Memory B cell (primary cell): ENCODE data around the gene HS3ST3B1.

Experiments
- ATAC-seq: fragments of 150-1000 bp; cut with Tn5 transposase; 2 replicates; pipeline ENCODE4 v1.10.0; 2021; ENCODE audit warnings: low read depth, mild to moderate bottlenecking, moderate library complexity
- DNase-seq, 2 donors: peaks; one replicate each; pipeline ENCODE4 v3.0.0; 2022; ENCODE audit warnings: low spot score in 2 of 2
- H3K27ac Mint-ChIP-seq: one replicate; pipeline ENCODE4 v1.8.0; 2022; ENCODE audit warnings: mild to moderate bottlenecking, moderate library complexity, mixed read lengths
- H3K27me3 Mint-ChIP-seq: one replicate; pipeline ENCODE4 v1.8.0; 2022; ENCODE audit warnings: mixed read lengths
- H3K36me3 Mint-ChIP-seq: one replicate; pipeline ENCODE4 v1.8.0; 2022; ENCODE audit warnings: mild to moderate bottlenecking, mixed read lengths
- H3K4me1 Mint-ChIP-seq: one replicate; pipeline ENCODE4 v1.8.0; 2022; ENCODE audit warnings: mixed read lengths
- H3K4me3 Mint-ChIP-seq: one replicate; pipeline ENCODE4 v1.8.0; 2022; ENCODE audit warnings: mild to moderate bottlenecking, moderate library complexity, mixed read lengths
- H3K9me3 Mint-ChIP-seq: one replicate; pipeline ENCODE4 v1.8.0; 2022; ENCODE audit warnings: mixed read lengths

The HS3ST3B1 gene

GRCh38 chr17:14361945-14362508 is 61.1 kb downstream of the HS3ST3B1 start:
- Mint-ChIP-seq H3K9me3 (no peaks in the 10 kb centered on the region), H3K27me3 (no peaks in the 10 kb centered on the region), H3K4me3 (no peak overlapping the region), H3K4me1 (peaks cover 21% of the 10 kb centered on the region), H3K36me3 (no peaks in the 10 kb centered on the region), H3K27ac (no peak overlapping the region)
- DNase-seq: no peak
- ATAC-seq: no peak

DNA sequence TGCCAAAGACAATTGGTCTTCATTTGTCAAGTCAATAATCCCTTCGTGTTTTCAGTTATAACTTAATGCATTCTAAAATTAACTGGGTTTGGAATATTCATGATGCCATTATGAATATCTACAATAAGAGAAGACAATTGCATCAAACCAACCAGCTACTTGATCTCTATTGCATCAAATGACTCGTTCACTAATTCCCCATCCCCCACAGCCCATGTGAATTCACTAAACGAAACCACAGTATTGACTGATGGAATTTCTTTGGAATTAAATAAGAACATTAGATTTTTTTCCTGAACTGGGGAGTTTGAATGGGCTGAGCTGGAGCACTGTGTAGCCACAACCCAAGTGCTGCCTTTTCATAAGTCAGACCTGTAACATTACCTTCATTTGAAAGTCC is 65.3 kb downstream of the HS3ST3B1 start:
- no peak for DNase-seq
- H3K9me3 Mint-ChIP-seq: peaks cover 3% of the 10 kb centered on the region
- no peaks in the 10 kb centered on the region for H3K27me3 Mint-ChIP-seq
- peaks cover 4% of the 10 kb centered on the region for H3K4me1 Mint-ChIP-seq
- ATAC-seq: no peak
- H3K36me3 Mint-ChIP-seq: peaks cover 2% of the 10 kb centered on the region
- H3K27ac Mint-ChIP-seq: no peak overlapping the region
- no peak overlapping the region for H3K4me3 Mint-ChIP-seq

- Mint-ChIP-seq H3K27ac (no peak overlapping the region), H3K27me3 (peaks cover 6% of the 10 kb centered on the region), H3K4me3 (no peak overlapping the region), H3K4me1 (no peaks in the 10 kb centered on the region), H3K36me3 (peaks cover 2% of the 10 kb centered on the region), H3K9me3 (peaks cover 3% of the 10 kb centered on the region)
- no peak for ATAC-seq
- no peak for DNase-seq
These were observed 71.6 kb downstream of the HS3ST3B1 start for GRCh38 chr17:14372461-14372860.

- DNase-seq (no peak), ATAC-seq (no peak)
- Mint-ChIP-seq H3K9me3 (peaks cover under 1% of the 10 kb centered on the region), H3K36me3 (peaks cover 1% of the 10 kb centered on the region), H3K4me1 (no peaks in the 10 kb centered on the region), H3K4me3 (no peak overlapping the region), H3K27me3 (peaks cover 6% of the 10 kb centered on the region), H3K27ac (no peak overlapping the region)
These were observed 72.2 kb downstream of the HS3ST3B1 start for GRCh38 chr17:14372905-14373613.

GRCh38 chr17:14373614-14374259 is 72.9 kb downstream of the HS3ST3B1 start:
- DNase-seq (no peak), ATAC-seq (no peak)
- H3K4me1 Mint-ChIP-seq: no peaks in the 10 kb centered on the region
- H3K4me3 Mint-ChIP-seq: no peak overlapping the region
- H3K27me3 Mint-ChIP-seq: peaks cover 6% of the 10 kb centered on the region
- H3K36me3 Mint-ChIP-seq: no peaks in the 10 kb centered on the region
- no peaks in the 10 kb centered on the region for H3K9me3 Mint-ChIP-seq
- H3K27ac Mint-ChIP-seq: no peak overlapping the region

GRCh38 chr17:14374268-14374667 is 73.4 kb downstream of the HS3ST3B1 start:
- H3K36me3 Mint-ChIP-seq: no peaks in the 10 kb centered on the region
- ATAC-seq: no peak
- no peak overlapping the region for H3K4me3 Mint-ChIP-seq
- H3K9me3 Mint-ChIP-seq: no peaks in the 10 kb centered on the region
- H3K27ac Mint-ChIP-seq: no peak overlapping the region
- peaks cover 9% of the 10 kb centered on the region for H3K27me3 Mint-ChIP-seq
- H3K4me1 Mint-ChIP-seq: no peaks in the 10 kb centered on the region
- no peak for DNase-seq

GRCh38 chr17:14376666-14377065 is 75.8 kb downstream of the HS3ST3B1 start:
- Mint-ChIP-seq H3K9me3 (no peaks in the 10 kb centered on the region), H3K27ac (no peak overlapping the region), H3K27me3 (peaks cover 9% of the 10 kb centered on the region), H3K36me3 (no peaks in the 10 kb centered on the region), H3K4me1 (no peaks in the 10 kb centered on the region), H3K4me3 (no peak overlapping the region)
- no peak for DNase-seq
- no peak for ATAC-seq

DNA sequence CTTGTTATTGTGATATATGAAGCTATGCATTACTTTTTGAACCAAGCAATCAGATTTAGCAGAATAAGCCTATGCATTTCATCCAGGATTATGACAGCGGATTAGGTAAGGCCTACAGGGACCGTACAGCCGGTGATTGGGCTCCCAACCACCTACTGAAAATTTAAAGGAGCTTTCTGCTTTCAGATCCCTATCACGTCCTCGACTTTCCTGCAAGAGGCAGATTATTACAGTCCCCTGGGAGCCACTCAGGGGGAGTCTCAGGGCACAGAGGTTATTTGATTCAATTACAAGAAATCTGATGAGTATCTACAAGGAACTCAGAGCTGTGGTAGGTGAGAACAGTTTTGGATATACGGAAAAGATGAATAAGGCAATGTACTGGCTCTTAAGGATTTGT is 80.7 kb downstream of the HS3ST3B1 start:
- Mint-ChIP-seq H3K4me1 (no peaks in the 10 kb centered on the region), H3K9me3 (peaks cover 5% of the 10 kb centered on the region), H3K27me3 (peaks cover 4% of the 10 kb centered on the region), H3K36me3 (no peaks in the 10 kb centered on the region), H3K27ac (no peak overlapping the region), H3K4me3 (no peak overlapping the region)
- no peak for DNase-seq
- no peak for ATAC-seq

GRCh38 chr17:14387036-14387435 is 86.2 kb downstream of the HS3ST3B1 start:
- no peak for ATAC-seq
- H3K4me1 Mint-ChIP-seq: no peaks in the 10 kb centered on the region
- H3K27ac Mint-ChIP-seq: no peak overlapping the region
- H3K4me3 Mint-ChIP-seq: no peak overlapping the region
- peaks cover 14% of the 10 kb centered on the region for H3K9me3 Mint-ChIP-seq
- peaks cover 1% of the 10 kb centered on the region for H3K36me3 Mint-ChIP-seq
- H3K27me3 Mint-ChIP-seq: no peaks in the 10 kb centered on the region
- DNase-seq: no peak

DNA sequence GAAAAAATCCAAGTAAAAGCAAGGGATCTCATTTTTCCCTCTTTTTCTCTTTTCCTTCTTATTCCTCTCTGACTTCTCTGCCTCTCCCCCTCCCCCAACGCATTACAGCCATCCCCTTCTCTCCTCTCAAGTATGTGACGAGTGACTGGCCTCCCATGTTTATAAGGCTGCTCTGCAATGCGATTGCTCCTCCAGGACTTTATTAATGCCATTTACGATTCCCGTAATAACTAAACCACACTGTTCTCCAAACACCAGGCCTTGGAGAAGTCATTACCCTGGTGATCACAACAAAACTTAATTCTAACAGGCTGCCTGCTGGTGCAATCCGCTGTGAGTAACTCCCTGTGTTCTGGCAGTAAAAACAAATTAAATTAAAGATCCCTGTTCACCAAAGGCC is 88.8 kb downstream of the HS3ST3B1 start:
- DNase-seq (no peak), ATAC-seq (no peak)
- peaks cover 1% of the 10 kb centered on the region for H3K36me3 Mint-ChIP-seq
- H3K27ac Mint-ChIP-seq: no peak overlapping the region
- no peak overlapping the region for H3K4me3 Mint-ChIP-seq
- peaks cover 13% of the 10 kb centered on the region for H3K9me3 Mint-ChIP-seq
- no peaks in the 10 kb centered on the region for H3K27me3 Mint-ChIP-seq
- no peaks in the 10 kb centered on the region for H3K4me1 Mint-ChIP-seq

GRCh38 chr17:14393723-14394122 is 92.8 kb downstream of the HS3ST3B1 start:
- Mint-ChIP-seq H3K27me3 (no peaks in the 10 kb centered on the region), H3K27ac (no peak overlapping the region), H3K4me1 (no peaks in the 10 kb centered on the region), H3K4me3 (no peak overlapping the region), H3K9me3 (peaks cover 17% of the 10 kb centered on the region), H3K36me3 (peaks cover 1% of the 10 kb centered on the region)
- DNase-seq (no peak), ATAC-seq (no peak)

- Mint-ChIP-seq H3K36me3 (peaks cover 3% of the 10 kb centered on the region), H3K4me3 (no peak overlapping the region), H3K9me3 (peaks cover 20% of the 10 kb centered on the region), H3K27me3 (peaks cover 3% of the 10 kb centered on the region), H3K27ac (no peak overlapping the region), H3K4me1 (no peaks in the 10 kb centered on the region)
- DNase-seq (no peak), ATAC-seq (no peak)
These were observed 94.4 kb downstream of the HS3ST3B1 start for GRCh38 chr17:14395255-14395654.

DNA sequence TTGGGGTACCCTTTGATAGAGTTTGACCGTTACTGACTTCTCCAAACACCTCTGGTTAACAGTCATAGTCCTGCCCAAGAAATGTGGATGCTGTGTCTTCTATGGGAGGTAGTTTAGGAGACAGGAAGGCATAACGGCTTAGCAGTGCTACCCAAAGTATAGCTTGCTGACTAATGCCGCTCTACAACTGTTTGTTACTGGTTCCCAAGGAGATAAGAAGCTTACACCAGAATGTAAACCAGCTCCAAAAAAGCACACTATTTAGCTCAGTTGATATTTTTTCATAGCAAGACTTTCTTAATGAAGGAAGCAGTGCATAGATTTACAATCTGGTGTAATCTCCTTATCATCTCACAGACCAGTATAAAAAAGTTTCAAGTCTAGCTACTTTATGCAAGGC is 95.7 kb downstream of the HS3ST3B1 start:
- DNase-seq (no peak), ATAC-seq (no peak)
- Mint-ChIP-seq H3K36me3 (peaks cover 3% of the 10 kb centered on the region), H3K9me3 (peaks cover 17% of the 10 kb centered on the region), H3K4me3 (no peak overlapping the region), H3K4me1 (no peaks in the 10 kb centered on the region), H3K27me3 (peaks cover 4% of the 10 kb centered on the region), H3K27ac (no peak overlapping the region)

DNA sequence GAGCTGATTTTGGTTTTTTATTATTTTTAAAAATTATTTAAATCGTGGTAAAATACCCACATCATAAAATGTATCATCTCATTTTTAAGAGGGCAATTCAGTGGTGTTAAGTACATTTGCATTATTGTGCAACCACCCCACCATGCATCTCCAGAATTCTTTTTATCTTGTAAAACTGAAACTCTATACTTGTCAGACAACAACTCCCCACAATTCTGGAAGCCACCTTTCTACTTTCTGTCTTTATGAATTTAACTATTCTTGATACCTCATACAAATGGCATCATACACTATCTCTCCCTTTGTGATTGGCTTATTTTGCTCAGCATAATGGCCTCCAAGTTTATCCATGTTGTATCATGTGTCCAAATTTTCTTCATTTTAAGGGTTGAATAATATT is 97.9 kb downstream of the HS3ST3B1 start:
- H3K9me3 Mint-ChIP-seq: peaks cover 13% of the 10 kb centered on the region
- peaks cover 6% of the 10 kb centered on the region for H3K27me3 Mint-ChIP-seq
- no peak overlapping the region for H3K4me3 Mint-ChIP-seq
- H3K4me1 Mint-ChIP-seq: no peaks in the 10 kb centered on the region
- DNase-seq (no peak), ATAC-seq (no peak)
- H3K27ac Mint-ChIP-seq: no peak overlapping the region
- peaks cover 6% of the 10 kb centered on the region for H3K36me3 Mint-ChIP-seq
